HG02884 (cell line): ENCODE data around the gene MAP3K5.

ENCODE experiments used
- ATAC-seq: cut with Tn5 transposase; IDR thresholded peaks from one replicate; pipeline ENCODE4 v1.9.1; 2021; ENCODE audit warnings: mild to moderate bottlenecking, moderate library complexity; ENCODE audit not compliant: unreplicated experiment

MAP3K5 gene

DNA sequence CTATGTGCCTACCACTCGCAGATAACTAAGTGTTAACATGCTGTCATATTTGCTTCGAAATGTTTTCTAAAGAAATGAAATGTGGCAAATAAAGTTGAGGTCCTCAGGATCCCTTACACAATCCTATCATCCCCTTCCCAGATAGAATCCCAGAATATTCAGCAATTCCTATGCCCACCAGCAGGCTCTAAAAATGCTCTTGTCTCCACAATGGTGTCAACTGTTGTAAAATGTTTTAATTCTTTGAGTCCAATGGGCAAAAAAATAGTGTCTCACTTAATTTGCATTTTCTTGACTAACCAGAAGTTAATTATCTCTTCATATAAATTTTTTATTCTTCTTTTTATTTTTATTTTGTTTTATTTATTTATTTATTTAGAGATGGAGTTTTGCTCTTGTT lies 138.2 kb downstream of the MAP3K5 start:
- ATAC-seq, result no peak

DNA sequence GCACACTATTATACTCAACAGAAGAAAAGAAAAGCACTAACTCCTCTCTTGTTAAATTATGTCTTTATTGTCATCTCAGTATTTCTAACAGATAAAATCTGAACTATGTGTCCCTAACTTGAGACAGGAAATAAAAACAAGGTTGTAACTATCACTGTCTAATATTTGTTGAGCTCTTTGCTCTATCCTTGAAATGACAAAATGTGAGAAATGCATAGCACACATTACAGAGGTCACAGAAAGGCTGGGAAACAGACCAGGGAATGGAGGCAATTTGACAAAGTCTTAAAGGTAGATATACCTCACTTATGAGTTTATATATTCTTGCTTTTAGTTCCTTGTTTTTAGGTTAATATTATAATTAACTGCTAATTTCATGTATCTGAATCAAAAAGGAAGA lies 139.6 kb downstream of the MAP3K5 start:
- no peak for ATAC-seq

DNA sequence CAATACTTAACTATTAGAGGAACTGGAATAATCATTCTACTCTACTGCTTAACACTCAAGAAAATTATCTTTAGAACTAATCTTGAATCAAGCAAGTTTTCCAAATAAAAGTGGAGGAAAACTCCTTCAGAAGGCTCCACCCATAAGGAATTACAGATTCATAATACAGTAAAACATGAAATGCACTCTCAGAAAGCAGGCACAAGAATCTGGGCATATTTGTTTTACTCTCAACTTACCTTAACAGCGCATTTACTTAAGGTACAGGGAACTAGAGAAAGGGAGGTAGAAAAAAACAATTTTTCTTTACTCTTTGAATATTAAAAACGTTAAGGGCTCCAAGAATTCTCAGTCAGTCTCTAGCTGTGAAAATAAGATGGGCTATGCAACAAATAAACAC lies 140.3 kb downstream of the MAP3K5 start:
- ATAC-seq, result no peak

DNA sequence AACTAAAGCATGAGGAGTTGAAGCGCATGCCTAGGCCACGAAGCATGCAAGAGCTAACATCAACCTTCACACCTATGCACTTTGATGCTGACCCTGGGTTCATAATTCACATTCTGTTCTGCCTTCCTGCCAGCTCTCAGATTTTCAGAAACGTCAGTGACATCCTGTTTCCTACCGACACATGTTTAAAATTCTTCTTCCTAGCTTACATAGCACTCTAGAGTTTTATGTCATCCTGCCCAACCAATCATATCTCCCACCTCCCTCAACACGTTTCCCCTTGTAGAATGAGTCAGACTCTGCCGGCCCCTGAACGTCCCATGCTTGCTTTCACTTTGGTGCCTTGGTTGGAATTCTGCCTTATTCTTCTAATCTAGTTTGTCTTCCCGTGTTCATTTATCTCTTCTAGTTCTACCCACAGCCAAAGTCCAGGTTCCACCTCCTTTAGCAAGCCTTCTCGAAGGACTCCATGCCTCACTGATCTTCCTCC lies 144.9 kb downstream of the MAP3K5 start:
- ATAC-seq, result peak; percentile 80

DNA sequence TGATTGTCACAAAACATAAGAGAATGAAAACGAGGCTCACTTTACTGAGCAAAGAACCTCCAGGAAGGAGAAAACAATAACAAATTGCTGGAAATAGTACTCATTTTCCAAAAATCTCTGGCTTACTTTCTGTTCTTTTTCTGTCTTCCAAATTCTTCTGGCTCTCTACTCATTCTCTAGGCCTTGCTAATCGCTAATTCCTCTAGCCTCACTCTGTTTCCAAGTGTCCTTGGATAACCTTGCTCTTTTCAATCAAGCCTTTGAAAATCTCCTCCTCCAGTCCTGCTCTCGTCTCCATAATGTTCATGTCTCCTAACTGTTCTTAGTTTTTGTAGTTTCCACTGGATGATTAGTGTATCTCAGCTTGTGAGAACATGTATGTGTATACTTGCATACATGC lies 145.9 kb downstream of the MAP3K5 start:
- ATAC-seq, result no peak

DNA sequence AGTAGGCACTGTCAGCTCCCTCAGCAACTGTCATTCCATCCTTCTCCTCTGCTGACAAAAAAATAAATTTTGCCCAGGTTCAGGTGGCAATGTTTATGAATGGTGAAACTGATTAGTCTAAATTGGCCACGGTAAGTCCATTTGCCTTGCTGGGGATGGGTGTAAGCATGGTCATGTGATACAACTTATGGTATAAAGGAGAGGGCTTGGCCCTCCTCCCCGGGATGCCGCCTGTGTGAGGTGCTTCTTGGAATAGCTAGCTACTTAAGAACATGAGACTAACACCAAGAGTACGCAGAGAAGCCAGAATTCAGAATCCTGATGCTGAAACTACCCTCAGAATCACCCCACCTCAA lies 147.7 kb downstream of the MAP3K5 start:
- ATAC-seq, result no peak

DNA sequence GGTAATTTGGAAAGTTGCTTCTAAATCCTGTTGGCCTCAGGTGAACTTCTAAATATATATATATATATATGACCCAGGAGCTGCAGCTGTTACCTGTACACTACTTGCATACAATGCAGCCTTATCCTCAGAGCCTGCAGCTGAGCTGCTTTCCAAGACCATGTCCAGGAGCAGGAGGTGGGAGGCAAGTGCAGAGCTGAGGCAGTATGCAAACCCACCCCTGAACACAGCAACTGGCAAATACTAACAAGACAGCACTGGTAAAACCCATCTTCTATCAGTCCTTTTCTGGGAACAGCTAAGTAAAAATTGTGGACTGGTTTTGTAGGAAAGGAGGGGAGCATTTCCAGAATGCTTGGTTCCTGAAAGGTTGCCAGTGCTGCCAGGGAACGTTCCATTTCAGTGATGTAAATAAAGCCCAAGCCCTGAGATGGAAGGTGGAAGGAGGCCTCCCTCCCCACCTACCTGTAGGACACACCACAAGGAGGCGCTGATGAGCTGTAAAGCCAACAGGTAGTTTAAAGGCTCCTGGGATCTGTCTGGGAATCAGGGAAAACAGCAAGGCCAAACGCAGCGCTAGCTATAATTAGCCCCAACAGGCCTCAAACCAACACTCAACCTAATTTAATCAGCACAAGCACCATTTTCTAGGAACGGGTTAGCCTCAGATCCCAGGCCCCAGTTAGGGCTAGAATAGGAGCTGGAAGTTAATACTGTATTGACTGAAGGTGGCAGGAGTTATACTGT lies 148.3 kb downstream of the MAP3K5 start:
- peak; percentile 37 for ATAC-seq

DNA sequence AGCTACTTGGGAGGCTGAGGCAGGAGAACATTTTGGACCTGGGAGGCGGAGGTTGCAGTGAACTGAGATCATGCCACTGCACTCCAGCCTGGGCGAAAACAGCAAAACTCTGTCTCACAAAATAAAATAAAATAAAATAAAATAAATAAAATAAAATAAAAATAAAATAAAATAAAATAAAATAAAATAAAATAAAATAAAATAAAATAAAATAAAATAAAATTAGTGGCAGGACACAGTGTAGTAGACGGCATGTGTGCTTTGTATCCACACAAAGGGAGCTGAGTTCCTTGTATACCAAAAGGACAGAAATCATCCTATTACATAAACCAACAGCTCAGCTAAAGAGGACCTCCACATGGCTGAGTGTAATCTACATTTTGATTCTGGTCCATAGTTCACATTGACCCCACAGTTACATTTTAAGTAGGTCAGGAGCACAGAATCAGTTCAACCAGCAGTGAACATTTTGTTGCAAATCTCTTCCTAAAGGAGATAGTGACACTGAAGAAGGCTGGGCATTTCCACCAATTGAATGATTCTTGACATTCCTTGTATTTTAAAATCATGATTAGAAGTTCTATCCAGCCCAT lies 150.3 kb downstream of the MAP3K5 start:
- no peak for ATAC-seq

DNA sequence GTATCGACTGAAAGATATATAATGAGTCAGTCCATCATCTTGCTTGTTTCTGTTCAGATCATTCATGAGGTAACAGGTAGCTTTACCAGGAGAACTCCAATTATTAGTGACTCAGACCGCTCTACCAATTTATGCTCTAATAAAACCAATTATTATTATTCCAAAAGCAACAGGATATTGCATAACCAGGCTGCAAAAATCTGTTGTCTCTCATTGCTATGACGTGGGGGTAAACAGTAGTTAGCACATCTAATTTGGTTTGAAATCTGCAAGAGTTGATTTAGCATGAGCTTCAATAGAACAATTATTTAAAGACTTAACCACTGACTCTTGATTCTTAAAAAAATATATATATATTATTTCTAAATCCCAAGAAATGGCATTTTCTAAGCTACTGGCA lies 151.1 kb downstream of the MAP3K5 start:
- no peak for ATAC-seq

DNA sequence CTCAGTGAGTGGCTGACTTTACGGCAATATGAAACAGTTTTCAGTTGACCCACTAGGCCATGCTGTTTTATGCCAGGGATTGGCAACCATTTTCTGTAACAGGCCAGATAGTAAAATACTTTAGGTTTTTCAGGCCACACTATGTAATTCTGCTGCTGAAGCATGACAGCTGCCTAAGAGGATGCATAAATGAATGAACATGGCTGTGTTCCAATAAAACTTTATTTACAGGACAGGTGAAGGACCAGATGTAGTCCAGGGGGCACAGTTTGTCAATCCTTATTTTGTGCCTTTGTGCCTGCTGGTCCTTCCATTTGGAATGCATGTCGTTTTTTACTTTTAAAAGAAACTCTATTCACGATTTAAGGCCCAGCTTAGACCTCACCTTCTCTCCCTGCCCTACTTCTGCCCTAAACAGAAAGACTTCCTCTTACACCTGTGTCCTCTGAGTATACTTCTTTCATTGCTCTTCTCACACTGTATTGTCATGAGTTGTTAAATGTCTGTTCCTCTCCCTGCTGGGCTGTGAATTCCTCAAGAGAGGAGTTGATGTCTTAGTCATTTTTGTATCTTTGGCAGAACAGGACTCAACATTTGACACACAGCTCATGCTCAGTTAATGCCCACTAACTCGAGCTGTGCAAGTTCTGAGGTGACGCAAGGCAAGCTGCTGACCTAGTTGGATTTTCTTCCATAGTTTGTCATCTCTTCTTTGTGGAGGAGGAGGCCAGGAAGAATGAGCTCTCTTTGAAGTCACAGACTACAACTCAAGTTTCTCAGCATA lies 152.0 kb downstream of the MAP3K5 start:
- no peak for ATAC-seq

DNA sequence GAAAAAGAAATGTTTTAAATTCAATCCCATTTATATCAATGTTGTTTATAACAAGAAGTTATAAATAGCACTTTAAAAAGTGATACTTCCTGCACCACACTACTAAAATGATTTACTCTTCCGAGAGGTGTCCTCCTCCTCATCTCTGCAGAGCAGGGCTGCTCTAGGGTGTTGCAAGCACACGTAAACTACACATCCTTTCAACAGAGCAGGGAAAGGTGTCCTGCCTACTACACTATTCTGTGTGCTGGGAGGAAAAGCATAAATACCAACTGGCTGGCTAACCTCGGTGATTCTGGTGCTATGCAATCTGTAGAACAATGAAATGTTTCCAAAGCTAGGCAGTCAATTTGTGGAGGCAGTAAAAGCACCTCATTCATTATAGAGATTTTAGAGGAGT lies 152.6 kb downstream of the MAP3K5 start:
- ATAC-seq, result no peak

DNA sequence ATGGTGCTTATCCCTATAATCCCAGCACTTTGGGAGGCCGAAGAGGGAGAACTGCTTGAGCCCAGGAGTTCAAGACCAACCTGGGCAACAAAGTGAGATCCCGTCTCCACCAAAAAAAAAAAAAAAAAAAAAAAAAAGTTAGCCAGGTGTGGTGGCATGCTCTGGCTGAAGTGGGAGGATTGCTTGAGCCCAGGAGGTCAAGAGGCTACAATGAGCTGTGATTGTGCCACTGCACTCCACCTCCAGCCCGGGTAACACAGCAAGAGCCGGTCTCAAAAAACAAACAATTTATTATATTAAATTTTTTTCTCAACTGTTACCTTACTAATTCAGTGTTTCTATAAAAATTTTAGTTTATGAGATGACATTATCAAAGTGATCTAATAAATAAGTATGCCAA lies 156.7 kb downstream of the MAP3K5 start:
- ATAC-seq, result no peak

DNA sequence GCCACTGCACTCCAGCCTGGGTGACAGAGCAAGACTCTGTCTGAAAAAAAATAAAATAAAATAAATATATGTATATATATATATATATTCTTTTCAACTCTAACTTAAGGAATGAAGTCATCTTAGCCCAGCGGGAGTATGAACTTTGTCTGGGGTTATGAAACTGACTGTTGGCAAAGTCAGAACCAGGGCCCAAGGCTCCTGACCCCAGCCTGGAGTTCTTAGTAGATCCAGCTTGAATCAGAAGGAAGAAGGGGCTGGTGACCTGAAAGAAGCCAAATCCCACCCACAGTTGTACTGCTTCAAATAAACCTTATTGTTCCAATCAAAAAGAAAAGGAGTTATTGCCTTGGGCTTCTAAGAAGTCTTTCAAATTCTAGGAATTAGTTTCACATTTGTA lies 158.9 kb downstream of the MAP3K5 start:
- no peak for ATAC-seq

DNA sequence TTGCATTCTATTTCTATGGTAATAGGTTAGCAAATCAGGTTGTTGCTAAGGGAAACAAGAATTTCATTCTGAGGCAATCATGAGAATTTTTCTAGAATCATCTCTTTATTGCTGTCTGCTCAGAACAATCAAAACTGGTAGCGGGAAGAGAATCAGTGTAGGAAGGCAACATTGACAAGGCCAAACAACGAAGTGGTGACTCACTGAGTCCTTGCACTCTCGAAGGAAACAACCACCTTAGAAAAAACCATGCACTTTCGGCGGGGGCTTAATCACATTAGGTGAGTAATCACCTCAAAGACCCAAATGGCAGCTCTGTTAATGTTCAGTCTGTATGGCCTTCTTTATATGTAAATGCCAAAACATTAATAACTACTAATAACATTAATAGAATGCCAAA lies 163.3 kb downstream of the MAP3K5 start:
- no peak for ATAC-seq

DNA sequence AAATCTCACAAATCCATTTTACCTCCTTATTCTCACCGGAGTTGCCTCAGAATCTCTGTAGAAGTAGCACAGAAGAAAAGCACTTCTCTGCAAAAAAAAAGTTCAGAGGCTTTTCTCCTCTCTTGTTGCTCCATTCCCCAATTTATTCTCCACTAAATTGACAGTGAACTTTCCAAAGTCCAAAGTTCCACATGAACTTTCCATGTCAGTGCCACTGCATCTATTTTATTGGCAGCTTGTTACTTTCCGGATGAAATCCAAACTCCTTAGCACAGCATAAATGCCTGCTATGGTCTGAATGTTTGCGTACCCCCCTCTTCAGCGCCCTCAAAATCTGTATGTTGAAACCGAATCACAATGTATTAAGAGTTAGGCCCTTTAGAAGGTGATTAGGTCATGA lies 165.1 kb downstream of the MAP3K5 start:
- no peak for ATAC-seq

DNA sequence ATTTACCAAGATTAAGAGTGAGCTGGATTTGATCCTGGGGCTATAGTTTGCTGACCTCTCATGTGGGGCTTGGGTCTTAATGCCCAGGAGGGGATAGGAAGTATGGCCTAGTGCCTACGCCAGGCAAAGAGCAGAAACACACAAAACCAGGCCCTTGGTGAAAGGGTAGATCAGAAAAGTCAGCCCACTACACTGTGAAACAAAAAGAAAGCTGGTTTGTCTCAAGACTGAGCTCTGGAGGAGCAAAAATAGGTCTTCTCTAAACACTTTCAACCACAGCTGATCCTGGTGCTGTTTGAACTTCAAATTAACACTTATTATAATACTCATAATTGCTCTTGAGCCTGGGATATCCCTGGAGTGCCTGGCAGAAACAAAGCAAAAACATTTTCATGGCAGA lies 167.0 kb downstream of the MAP3K5 start:
- no peak for ATAC-seq

DNA sequence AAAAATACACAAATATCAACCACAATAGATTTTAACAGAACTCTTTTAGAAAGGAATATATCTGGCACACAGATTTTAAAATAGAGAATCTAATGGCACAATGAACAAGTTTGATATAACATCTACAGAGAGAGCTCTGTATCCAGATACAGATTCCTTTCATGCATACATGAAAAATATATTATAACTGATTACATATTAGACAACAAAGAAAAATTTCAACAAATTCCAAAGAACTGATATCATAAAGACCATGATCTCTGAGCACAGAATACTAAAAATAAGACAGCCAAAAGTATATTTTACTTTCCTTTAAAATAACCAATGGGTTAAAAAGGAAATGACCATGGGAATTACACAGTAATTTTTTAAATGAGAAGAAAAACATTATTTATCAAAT lies 167.9 kb downstream of the MAP3K5 start:
- no peak for ATAC-seq

DNA sequence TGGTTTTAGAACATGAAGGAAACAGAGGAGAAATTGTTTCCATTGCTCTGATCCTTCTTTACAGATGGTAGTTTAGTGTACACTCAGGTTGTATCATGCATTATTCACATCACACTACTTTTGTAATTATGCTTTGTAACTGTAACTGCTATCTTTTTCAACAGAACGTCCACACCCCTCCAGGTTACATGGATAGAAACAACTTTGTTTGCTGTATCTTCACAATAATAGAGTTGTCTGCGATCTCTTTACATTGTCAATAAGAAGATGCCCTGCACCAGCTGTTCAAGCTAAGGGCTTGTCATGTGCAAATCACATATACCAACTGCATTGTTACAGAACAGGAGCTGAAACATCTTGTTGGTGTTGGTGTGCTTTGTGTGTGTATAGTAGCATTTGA lies 174.2 kb downstream of the MAP3K5 start:
- ATAC-seq, result no peak

DNA sequence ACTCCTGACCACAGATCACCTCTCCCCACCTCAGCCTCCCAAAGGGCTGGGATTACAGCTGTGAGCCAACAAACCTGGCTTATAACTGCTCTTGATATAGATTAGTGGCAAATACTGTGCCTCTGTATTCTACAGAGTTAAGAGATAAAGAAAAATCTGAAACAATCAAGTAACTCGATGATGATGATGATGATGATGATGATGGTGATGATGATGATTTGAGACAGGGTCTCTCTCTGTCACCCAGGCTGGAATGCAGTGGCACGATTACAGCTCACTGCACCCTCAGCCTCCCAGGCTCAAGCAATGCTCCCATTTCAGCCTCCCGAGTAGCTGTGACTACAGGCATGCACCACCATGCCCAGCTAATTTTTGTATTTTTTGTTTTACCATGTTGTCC lies 175.8 kb downstream of the MAP3K5 start:
- no peak for ATAC-seq

DNA sequence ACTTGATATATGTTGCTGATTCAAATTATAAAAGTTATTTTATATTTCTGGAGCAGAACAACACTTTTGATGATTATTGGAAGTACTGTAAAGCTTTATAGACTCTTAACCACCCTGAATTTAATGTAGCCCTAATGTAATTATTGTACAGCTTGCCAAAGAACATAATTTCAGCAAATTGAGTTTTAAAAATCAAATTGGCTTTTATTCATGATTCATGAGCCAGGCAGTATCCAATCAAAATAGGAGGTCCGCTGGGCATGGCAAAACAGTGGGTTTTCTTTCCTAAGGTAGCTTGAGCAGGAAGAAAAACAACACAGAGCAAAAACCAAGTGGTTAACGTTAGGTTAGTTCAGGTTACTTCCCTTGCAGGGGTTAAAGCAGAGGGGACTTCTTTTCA lies 177.3 kb downstream of the MAP3K5 start:
- no peak for ATAC-seq

DNA sequence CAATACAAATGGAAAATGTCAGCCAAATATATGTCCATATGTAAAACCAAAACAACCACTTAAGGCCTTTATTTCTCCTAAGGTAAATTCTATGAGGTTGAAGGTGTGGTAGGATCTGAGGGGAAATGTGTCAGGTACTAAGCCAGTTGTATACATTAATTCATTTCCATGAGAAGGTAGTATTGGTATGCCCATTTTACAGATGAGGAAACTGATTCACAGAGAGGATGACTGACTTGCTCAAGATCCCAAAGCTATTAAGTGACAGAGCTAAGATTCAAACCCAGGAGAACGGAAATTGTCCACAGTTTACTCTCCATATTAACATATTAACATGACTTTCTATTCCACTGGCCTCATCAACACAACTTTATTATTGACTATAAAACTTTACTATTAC lies 177.9 kb downstream of the MAP3K5 start:
- ATAC-seq, result no peak

DNA sequence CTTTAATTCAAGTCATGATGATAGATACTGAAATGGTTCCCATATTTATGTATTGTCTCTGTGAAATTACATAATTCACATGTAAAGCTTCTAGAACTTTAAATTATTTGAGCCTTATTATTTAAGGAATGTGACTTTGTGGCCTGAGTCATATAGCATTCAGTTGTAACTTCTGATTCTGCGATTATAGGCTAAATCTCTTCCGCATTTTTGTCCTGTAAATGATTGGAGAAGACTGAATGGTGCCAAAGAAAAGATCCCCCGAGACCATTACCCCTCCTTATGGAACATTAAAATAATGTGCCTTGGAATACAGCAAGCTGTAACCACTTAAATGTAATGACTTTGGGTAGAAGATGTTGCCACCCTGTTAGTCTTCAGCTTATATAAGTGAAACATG lies 178.8 kb downstream of the MAP3K5 start:
- no peak for ATAC-seq
